GM19025 (cell line): ENCODE measurements around the gene TMEM151A.
A peak's percentile ranks its signal among the peaks of the same experiment; 100 is the strongest.
"Not testable (repeated sequence)": the region's sequence is repeated elsewhere in the genome, so short reads cannot be mapped to it uniquely, and the experiment has no call there.

Experiments
- ATAC-seq: cut with Tn5 transposase; IDR thresholded peaks from one replicate; pipeline ENCODE4 v1.9.1; 2021; ENCODE audit warnings: mild to moderate bottlenecking, low read depth, moderate library complexity; ENCODE audit not compliant: unreplicated experiment

The TMEM151A gene

GRCh38 chr11:66267039-66267378 lies 24.7 kb upstream of the TMEM151A start:
- ATAC-seq = no peak

GRCh38 chr11:66267379-66268243 lies 24.1 kb upstream of the TMEM151A start:
- peak; percentile 46 for ATAC-seq

- ATAC-seq = peak; percentile 75
Measured at GRCh38 chr11:66268244-66268951, 23.3 kb upstream of the TMEM151A start, which contains the start of gene RAB1B. TSS of gene RAB1B (plus strand) at chr11:66268639. CDS start at chr11:66268680, 41 bp downstream.

- ATAC-seq = no peak
Measured at GRCh38 chr11:66268952-66269905, 22.5 kb upstream of the TMEM151A start.

- no peak for ATAC-seq
Measured at GRCh38 chr11:66271816-66272215, 19.9 kb upstream of the TMEM151A start.

- no peak for ATAC-seq
Measured at GRCh38 chr11:66272596-66272995, 19.1 kb upstream of the TMEM151A start.

- no peak for ATAC-seq
Measured at GRCh38 chr11:66274219-66274618, 17.5 kb upstream of the TMEM151A start.

- no peak for ATAC-seq
Measured at GRCh38 chr11:66275396-66275795, 16.3 kb upstream of the TMEM151A start.

- no peak for ATAC-seq
Measured at GRCh38 chr11:66275984-66276612, 15.6 kb upstream of the TMEM151A start.

- ATAC-seq = not testable (repeated sequence)
Measured at GRCh38 chr11:66276619-66277018, 15.1 kb upstream of the TMEM151A start.

GRCh38 chr11:66277064-66277463 lies 14.6 kb upstream of the TMEM151A start:
- not testable (repeated sequence) for ATAC-seq

- ATAC-seq = no peak
Measured at GRCh38 chr11:66277471-66278362, 14.0 kb upstream of the TMEM151A start, which contains the start of gene CNIH2. TSS of gene CNIH2 (plus strand) at chr11:66278175. CDS start at chr11:66278457, 282 bp downstream.

- no peak for ATAC-seq
Measured at GRCh38 chr11:66278363-66279091, 13.2 kb upstream of the TMEM151A start.

- ATAC-seq = no peak
Measured at GRCh38 chr11:66279092-66279734, 12.5 kb upstream of the TMEM151A start.

- ATAC-seq = no peak
Measured at GRCh38 chr11:66280428-66280827, 11.3 kb upstream of the TMEM151A start.

- no peak for ATAC-seq
Measured at GRCh38 chr11:66281001-66281400, 10.7 kb upstream of the TMEM151A start.

- no peak for ATAC-seq
Measured at GRCh38 chr11:66281776-66282467, 9.8 kb upstream of the TMEM151A start.
